GM19372 (cell line): ENCODE results near the gene CIROP.
A peak's percentile ranks its signal among the peaks of the same experiment; 100 is the strongest.

ENCODE experiments used
- ATAC-seq: cut with Tn5 transposase; IDR thresholded peaks from one replicate; pipeline ENCODE4 v1.9.1; 2021; ENCODE audit warnings: mild to moderate bottlenecking, low read depth, moderate library complexity; ENCODE audit not compliant: unreplicated experiment

Gene CIROP

DNA sequence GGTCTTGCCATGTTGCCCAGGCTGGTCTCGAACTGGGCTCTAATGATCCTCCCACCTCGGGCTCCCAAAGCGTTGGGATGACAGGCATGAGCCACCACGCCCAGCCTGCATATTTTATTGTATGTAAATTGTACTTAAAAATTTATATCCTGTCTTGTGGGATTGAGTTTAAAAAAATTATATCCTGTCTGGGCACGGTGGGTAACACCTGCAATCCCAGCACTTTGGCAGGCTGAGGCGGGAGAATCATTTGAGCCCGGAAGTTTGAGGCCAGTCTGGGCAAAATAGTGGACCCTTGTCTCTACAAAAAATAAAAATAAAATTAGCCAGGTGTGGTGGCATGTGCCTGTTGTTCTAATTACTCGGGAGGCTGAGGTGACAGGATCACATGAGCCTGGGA is 28.2 kb upstream of the CIROP start:
- no peak for ATAC-seq

DNA sequence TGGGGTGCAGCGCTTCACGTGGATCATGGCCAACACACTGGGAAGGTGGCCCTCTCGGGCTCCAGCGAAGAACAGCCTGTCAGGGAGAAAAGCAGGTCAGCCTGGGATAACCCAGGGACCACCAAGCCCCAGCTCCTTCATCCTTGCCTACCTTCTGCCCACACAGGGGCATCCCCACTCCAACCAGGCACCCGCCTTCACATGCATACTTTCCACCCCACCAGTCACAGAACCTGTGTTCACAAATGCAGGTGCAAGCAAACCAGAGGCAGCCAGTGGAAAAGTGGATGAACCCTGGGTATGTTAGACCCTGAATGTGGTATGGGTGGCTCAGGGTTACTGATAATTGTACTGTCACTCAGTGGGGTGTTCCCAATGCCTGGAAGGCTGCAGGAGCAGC is 26.7 kb upstream of the CIROP start:
- ATAC-seq = no peak

DNA sequence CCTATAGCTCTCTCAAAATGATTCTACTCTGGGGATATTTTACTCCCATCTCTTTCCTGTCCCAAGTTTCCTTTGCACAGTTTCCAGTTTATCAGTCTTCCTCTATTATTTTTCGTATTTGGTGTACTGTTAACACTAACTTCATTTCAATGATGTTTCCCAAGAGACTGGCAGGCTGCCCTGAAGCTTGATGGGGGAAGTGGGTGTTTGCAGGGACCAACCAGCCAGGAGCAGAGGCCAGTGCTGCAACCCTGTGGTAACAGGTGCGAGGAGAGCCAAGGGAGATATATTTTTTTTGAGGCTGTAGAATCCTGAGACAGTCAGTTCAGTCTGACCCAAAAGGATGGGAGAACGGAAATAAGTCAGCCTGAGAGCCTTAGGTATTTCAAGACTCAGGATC is 26.1 kb upstream of the CIROP start:
- no peak for ATAC-seq

DNA sequence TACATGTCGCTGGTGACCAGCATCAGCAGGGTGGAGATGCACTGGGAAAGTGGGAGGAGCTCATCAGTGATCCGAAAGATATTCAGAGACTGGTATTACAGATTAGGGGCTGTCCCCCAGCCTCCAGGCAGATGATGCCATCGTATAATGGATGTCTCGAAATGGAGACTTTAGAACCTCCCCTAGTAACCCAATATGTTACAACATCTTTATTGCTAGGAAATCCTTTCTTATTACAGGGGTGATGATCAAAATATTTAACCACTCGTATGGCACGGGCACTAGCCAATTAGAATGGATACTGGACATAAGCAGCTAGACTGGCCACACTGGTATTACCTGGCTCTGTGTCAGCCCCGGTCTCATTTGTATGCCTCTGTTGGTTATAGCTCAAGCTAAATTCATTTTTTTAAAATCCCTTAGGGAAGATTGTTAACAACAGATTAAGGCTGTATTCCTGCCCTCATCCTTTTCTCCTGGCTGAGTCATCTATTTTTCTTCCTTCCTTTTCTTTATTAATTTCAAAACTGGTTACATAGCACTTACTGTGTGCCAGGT is 25.0 kb upstream of the CIROP start:
- ATAC-seq = no peak

DNA sequence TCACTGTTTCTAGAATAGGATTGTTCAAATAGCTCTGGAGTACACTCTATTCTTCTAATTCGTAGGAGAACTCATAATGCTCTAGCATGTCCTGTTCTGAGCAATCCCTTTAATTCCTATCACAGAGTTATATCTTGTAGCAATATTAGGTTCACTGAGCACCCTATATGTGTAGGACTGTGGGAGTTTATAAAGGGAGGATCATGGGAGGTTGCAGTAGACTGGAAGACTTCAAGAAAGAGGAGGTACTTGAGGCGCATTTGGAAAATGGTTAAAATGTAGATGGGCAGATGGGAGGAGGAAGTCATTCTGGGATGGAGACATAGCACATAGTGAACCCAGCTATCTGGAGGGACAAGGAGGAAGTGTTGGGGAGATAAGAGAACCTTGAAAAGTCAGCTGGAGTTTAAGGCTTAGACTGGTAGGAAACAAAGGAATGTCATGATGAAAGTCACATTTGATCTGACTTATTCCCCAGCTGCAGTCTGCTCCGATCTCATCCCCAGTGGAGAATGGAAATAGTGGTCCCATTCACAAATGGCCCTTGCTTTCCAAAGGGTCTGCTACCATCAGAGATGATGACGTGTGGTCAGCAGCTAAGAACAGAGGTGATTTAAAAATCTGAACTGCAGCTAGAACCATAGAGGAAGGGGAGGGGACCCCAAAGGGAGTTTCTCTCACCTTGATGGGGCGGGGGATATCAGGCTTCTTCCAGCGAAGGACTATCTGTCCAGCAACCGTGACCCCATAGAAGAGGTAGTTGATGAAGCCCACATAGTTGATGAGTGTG is 24.4 kb upstream of the CIROP start:
- ATAC-seq = no peak

DNA sequence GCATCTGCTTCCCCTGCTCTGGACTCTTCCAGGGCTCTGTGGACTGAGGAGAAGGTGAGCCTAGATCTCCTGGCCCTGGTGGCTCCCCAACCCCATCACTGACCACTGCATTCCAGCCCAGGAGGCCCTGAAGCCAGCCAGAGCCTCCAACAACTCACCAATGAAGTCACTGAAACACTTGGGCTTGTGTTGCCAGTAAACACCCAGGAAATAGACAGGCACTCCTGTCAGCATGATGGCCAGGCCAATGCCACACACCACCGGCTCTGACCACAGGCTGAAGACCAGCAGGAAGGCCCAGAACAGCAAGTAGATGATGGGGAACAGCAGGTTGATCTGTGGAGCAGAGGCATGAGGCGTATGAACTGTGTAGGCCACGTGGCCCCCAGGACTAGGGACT is 23.1 kb upstream of the CIROP start:
- ATAC-seq = no peak

DNA sequence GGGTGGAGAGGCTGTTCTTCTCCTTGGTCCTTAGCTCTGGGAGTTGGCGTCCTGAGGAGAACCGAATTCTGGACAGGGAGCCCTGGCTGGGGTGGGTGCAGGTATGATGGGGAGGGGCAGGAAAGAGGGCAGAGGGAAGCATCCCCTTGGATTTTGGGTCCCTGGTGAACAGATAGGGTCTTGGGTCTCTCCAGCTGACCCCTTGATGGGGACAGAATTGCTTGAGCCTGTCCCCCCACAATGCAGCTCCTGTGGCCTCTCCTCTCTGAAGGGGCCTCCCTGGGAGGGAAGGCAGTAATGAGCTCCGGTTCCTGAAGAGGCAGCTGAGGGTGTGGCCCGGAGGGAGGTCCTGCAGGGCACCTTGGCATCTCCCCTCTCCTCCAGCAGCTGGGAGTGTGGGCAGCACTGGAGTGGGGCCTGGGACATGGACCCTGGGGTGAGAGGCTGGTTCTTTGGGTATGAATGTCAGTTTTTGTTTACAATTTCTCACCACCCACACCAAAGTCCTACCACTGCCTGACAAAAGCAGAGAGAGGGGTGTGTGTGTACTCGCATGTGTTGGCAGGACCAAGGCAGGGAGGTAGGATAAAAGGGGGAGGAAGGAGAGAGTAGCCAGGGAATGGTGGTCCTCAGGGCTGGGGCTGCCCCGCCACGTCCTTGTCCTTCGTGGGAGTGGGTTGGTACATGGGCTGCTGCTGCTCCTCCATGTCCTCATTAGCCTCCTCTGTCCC is 21.9 kb upstream of the CIROP start:
- no peak for ATAC-seq

DNA sequence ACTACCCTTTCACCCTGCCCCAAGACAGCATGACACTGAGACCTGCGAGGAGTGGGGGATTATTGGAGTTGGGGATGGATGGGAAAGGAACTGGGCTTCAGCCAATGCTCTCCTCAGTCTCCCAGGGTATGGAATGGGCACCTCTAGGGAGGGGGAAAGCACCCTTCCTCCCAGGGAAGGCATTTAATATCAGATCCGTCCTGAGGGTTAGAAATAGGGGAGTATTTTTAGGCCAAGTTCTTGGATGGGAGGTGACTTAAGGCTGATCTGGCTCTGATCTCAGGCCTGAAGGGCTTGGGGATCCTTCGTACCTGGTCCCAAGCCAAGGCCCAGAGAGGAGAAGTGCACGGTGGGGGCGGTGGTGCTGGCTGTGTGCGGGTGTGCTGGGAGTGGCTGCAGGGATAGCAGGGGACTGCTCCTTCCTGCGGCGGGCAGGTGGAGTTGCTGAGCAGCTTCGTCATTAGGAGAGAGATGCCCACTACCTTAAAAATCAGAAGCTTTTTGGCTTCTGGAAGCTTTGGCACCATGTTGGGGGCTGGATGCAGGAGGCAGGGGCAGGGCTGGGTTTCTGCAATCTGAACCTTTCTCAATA is 21.2 kb upstream of the CIROP start:
- ATAC-seq = no peak

DNA sequence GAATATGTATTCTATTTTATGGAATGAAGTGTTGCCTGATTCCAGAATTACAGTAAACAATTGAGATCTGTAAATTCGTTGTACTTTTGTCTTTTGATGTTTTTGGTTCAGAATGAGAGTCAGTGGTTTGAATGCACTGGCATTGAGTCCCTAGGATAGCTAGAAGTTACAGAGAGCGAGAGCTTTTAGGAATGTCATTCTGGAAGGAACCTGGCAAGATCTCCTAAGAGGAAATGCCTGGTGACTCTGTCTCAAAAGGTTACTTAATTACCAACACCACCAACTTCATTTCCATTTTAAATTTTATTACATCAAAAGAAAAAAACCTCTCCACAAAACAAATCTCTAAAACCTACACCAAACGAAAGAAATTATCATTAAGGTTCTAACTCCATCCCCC is 20.2 kb upstream of the CIROP start:
- no peak for ATAC-seq

DNA sequence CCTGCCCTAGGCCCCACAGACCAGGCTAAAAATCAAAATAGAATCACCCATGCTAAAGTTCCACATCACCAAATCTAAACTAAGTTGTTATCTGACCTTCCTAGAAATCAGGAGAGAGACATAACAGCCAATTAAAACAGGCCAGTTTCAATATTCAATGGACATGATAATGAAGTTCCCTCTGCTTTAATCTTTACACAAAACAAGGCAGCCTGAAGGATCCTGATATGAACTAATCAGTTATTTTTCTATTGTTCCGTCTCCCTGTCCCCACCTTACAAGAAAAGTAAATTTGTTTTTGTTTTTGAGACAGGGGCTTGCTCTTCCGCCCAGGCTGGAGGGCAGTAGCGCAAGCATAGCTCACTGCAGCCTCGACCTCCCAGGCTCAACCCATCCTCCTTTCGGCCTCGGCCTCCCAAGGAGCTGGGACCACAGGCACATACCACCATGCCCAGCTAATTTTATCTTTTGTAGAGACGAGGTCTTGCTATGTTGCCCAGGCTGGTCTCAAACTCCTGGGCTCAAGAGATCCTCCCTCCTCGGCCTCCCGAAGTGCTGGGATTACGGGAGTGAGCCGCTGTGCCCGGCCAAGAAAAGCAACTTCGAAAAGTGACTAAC is 19.7 kb upstream of the CIROP start:
- ATAC-seq = no peak

DNA sequence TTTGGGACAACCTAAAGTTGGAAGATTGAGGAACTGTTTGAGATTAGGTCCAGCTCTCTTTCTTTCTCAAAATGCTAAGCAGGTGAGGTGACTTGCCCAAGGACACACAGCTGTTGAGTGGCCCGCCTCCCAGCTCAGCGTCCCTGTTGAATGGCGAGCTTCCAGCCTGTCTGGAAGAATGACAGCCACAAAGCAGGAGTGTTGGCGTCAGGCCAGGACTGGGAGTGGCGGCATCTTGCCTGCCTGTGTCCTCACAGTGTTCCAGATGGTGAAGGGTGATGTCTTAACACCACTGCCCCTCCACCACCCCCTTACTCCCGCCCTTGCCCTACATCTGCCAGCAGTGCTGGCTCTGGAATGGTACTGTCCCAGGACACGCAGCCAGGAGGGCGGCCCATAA is 18.6 kb upstream of the CIROP start:
- no peak for ATAC-seq

DNA sequence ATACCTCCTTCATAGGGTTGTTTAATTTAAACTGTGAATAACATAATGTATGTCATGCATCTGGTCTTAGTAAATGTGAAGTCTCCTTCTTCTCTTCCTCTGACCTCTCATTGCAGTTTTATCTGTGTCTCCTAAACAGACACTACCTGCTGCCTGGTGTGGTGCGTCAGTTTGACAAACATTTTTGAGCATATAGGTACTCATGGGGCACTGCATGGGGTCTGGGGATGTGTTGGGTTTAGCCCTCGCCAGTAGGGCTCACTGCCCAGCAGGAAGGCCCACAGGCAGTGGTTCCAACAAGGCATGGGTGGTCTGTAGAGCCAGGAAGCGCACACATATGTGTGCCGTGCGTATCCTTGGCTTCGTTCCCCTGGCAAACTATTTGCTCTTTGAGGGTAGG is 17.3 kb upstream of the CIROP start:
- ATAC-seq = no peak

DNA sequence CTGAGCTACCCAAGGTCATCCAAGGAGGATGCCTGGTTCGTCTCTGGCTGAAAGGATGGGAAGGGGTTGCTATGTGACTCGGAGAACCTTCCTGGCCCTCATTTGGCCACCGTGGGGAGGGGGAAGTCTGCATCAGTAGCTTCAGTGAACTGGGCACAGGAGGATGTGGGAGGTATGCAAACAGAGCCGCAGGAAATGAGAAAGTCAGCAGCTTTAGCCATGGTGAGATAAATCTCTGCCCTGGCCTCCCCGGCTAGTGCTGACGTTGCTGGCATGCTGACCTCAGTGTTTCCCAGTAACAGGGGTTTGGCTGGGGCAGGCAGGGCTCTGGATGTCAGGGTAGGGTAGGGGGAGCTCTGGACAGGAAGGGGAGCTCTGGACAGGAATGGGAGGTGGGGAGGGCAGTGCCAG is 16.6 kb upstream of the CIROP start:
- ATAC-seq = no peak

DNA sequence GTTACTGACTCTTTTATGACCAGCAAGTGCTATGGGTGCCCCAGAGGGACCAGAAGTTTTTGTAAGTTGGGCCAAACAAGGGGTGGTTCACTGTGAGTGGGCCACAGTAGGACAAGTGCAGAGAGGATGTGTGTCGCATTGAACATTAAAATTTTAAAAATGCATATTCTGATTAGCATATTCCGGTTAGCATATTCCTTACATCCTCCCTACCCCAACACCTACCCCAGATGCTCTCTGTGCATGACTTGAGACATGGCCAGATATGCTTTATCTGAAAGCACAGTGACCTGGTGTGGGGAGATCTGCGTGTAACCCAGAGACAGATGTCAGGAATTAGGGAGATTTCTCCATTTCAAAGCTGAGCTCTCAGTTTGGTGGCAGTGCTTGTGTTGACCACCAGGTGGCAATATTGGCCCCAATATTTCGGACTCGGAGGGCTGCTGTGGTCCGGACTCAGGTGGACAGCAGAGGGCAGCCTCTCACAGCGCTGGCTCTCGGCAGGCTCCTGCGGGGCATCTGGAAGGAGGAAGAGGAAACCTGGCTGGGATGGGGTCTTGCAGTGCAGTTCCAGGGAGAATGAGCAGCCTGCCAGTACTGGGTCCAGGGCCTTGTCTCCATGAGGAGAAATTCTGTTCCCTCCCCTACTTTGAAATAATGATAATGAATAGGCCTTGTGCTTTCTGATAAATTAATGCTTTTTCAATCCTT is 15.9 kb upstream of the CIROP start:
- ATAC-seq = peak; percentile 70

DNA sequence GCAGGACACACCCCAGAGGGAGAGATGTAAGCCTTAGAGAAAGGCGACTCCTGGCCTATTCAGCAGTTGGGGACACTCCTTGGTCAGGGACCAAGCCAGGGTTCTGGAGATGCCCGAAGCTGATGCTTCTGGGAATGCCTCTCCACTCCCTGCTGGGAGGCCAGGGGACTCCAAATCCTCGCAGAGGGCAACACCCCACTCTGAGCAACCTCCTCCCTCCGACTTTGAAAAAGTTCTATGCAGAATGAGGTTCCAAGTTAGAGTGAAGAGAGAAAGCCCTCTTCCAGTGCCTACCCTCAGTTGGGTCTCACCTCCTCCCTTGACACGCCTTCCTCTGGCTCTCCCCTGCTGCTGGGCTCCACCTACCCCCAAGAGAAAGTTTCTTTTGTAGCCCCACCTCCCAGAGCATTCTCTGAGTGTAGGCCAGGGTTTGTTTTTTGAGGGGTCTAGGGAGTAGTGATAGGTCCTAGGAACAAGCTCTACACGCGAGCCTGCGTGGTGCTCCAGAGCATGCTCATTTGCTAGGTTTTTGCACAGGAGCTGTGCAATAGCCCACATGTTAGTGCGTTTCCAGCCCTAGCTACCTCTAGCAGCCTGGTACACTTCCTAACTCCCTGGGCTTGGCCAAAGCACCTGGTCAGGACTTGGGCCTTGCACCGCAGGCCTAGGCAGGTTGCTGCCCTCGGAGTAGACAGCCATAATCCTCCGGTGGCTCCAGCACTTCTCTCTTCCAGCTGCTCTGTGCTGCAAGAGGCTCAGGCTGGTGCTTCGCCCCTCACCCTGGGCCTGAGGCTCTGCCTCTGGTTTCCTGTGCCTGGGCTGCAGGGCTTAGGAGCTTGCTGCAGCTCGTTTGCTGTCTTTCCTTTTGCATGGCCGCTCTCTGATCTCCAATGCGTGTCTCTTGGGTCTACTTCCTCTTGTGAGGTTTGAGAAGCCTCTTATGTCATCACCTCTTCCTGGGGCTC is 14.9 kb upstream of the CIROP start:
- ATAC-seq = no peak

DNA sequence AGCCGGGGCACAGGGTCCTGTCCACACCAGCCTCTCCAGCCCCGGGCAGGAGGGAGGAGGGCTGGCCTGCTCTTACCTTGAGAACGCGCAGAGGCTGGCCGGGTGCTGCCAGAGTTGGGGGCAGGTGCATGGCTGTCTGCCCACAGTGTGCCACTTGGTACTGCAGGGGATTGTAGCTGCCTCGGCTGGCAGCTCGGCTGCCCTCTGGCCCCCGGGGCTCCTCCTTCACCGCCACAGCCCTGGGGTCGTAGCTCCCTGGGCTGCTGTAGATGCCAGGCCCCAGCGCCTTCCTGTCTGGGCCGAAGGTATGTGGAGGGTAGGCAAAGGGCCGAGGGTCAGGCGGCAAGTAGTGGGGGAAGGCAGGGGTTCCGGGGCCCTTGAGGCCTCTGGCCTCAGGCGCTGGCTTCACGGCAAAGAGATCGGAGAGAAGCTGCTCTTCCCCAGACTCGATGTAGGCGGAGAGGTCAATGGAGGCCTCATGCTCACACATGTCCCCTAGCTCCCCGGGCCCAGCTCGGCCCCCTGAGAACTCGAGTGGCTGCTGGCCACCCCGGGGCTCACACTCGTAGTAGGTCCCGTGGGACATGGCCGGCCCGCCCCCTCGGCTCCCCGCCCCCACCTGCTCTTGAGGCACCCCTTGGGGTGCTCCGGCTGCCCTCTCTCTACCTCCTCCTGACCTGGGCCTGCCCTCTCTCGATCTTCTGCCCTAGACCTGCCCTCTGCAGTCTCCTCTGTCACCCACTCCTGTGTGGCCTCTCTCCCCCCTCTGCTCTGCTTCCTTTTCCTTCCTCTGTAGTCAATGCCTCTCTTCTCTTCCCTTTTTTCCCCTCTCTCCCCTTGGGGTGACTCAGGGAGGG is 13.9 kb upstream of the CIROP start, which contains the start of gene CEBPE:
Gene CEBPE (minus strand): TSS at position 750 of the 857 bp plus-strand sequence. CDS start 164 bp downstream, at position 586.
- ATAC-seq = no peak

DNA sequence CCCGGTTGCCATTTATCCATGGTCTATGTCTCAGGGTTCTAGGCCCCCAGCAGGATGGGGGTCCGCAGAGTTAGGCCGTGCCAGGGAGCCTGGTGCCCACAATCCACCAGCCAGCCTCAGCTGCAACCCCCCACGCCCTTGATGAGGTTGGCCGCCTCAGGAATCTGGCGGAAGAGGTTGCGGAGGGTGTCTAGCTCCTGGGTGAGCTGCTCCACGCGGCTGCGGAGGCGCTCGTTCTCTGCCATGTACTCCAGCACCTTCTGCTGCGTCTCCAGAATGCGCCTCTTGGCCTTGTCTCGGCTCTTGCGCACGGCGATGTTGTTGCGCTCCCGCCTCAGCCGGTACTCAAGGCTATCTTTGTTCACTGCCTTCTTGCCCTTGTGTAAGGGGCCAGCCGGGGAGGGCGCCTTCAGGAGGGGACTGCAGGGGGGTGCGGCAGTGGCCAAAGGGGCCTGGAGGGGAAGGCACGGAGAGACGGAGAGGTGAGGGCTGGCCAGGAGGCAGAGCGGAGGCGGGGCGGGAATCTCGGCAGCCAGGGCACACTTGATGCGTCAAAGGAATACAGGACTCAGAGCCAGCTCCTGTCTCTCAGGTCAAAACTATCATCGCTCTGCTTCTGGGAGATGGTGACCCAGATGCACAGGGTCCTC is 12.7 kb upstream of the CIROP start:
- no peak for ATAC-seq

DNA sequence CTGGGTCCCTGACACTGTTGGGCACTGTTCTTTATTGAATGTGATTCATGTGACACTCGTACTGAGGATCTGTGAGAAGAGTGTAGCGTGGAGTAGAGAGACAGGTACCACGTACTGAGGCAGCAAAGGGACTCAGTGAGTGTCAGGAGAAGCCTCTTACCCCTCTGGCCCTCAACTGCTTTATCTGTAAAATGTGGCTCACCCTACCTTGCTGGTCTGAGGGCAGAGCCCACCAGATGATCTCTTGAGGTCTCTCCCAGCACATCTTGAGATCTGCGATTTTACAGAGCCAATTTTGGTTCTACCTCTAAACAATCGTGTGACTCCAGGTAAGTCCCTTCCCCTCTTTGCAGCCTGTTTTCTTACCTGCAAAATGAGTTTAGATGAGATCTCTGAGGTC is 11.1 kb upstream of the CIROP start:
- ATAC-seq = no peak
